ENCODE measurements around the gene ALCAM.

Gene ALCAM

DNA sequence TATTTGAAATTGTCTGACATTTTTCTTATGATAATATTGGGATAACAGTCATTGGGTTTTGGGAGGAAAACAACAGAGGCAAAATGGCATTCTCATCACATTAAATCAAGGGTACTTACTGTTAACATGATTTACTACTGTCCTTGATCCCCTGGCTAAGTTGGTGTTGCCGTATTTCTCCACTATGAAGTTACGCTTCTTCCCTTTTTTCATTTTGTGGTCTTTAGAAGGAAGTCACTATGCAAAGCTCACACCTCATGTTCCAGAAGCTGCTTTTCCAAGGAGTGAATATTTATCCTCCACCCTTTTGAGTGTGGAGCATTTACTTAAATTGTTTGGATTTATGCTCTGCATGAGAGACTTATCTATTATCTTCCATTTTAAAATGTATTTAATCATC, 63.7 kb downstream of the ALCAM start:
- DNase-seq (ENCODE audit: low spot score): no peak

DNA sequence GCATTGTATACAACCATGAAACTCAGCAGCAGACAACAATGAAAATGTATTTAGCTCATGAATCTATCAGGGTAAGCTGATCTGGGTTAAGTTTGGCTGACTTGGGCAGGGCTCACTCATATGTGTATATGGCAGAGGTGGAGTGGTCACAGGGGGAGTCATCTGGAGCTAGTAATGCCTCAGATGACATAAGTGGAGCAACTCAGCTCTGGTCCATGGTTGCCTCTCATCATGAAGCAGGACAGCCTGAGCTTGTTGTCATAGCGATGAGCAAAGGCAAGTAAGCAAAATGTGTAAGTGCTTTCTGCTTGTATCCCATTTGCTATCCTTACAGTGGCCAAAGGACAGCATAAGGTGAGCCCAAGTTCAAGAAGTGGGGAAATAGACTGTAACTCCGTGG, 64.5 kb downstream of the ALCAM start:
- no peak for DNase-seq (ENCODE audit: low spot score)

DNA sequence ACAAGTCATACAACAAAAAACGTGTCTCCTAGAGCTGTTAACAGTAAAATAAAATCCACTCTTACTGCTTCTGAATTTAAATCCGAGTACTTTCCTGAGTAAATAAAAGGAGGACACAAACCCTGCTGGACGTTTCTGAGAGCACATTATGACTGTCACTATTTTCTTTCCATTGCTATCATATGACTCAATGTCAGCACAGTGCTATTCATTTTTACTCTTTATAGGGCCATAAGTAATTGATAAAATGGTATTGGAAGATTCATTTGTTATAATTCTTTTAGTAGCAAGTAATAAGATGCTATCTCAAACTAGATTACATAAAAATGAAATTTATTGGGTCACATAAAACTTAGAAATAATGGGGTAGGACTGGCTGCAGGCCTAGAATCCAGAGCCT, 68.6 kb downstream of the ALCAM start:
- DNase-seq (ENCODE audit: low spot score): no peak

DNA sequence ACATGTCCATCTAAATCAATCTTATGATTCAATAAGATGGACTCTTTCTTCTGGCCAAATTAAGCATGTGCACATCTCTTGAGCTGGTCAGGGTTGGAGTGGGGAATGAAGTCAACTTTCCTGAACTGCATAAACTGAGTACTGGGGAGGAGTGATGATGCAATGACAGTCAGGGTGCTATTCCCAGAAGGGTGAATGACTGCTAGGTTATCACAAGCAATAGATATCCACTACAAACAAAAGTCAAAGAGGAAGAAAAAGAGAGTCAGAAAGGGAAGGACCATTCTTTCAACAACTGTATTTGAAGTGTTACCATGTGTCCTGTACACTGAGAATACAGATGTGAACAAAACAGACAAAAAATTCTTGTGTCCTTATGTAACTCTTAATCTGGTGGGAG, 70.0 kb downstream of the ALCAM start:
- DNase-seq (ENCODE audit: low spot score): peak; percentile 19

DNA sequence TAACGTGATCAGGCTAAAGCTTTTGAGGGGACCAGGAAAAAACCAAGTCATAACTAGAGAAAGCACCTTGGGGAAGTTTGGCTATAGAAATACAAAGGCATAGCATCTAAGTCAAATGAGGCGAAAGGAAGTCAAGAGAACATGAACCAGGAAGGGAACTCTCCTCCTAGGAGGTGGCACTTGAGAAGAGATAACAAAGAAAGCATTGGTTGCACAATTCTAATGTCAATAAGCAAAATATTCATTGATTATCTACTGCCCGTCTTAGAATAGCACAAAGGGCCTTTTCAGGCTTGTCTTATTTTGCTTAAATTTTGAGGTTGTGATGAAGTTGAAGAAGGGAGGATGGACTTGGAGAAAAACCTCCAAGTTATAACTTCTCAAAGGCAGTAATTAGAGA, 73.4 kb downstream of the ALCAM start:
- DNase-seq (ENCODE audit: low spot score): no peak

DNA sequence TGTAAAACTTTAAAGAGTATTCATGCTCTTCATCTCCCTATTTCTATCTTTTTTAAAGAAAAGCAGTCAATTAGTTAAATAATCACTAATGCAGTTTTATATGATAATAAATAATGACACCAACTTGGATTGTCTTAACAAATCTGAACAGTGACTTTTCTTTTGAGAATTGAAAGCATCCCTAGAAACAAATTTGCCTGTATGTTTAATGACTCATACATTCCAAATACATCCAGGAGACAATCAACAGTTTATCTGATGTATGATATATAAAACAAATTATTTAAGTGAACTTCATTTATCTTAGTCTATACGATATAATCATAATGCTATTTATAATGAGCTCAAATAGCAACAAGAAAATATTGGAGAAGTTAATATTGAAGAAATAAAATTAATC, 78.0 kb downstream of the ALCAM start:
- DNase-seq (ENCODE audit: low spot score): no peak

DNA sequence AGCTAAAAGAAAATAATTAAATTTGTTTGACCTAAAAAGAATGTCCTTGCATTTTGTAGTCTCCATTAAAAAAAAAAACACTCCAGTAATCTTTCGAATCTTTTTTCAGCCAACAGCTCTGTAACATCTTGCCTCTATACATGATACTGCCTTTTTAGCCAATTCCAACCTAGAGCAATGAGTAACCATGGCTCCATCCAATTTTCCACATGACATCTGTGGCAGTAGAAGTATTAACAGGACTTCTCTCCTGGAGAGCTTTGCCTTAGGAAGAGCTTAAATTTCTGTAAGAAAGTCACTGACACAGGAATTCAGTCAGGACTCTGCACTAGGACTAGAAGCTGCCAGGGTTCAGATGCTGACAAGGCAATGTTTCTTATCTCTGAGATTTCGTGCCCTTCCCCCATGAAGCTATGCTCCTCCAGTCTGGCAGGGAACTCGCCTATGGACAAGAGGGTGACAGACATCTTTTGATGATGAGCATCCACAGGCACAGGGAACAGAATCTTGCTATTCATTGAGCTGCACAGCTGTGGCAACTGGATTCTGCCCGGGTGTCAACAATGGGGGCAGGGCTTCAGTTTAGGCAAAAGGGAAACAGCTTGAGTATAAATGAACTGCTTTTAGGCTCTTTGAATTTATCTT, 81.8 kb downstream of the ALCAM start:
- no peak for DNase-seq (ENCODE audit: low spot score)

DNA sequence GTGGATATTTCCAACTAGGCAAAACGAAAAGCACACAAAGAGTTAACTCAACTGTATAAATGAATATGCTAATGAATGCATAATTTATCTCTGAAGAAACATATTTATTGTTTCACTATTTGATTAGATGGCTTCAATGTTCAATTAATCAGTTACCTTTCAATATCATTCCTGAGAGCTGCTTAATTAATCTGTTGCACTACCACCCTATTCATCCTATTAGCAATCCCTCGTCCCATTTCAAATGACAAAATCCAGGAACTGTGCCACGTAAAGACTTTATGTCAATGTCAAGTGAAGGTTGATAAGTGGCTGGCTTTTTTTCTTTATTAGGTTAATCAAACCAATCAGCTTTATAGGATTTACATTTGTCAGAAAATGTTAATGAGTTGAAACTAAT, 82.7 kb downstream of the ALCAM start:
- DNase-seq (ENCODE audit: low spot score): no peak

DNA sequence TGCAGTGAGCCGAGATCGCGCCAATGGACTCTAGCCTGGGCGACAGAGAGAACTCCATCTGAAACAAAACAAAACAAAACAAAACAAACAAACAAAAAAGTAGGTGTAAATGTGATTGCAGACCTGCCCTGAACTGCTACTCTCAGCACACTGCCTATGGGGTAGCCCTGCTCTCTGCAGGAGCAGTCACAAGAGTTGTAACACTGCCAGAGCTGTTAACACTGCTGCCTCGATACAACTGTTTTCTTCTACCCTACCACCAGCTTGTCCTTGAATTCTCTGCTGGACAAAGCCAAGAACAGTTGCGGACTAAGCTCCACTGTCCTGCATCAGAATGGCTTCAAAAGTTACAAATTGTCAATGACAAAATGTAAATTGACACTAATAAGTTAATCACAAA, 89.3 kb downstream of the ALCAM start:
- no peak for DNase-seq (ENCODE audit: low spot score)

DNA sequence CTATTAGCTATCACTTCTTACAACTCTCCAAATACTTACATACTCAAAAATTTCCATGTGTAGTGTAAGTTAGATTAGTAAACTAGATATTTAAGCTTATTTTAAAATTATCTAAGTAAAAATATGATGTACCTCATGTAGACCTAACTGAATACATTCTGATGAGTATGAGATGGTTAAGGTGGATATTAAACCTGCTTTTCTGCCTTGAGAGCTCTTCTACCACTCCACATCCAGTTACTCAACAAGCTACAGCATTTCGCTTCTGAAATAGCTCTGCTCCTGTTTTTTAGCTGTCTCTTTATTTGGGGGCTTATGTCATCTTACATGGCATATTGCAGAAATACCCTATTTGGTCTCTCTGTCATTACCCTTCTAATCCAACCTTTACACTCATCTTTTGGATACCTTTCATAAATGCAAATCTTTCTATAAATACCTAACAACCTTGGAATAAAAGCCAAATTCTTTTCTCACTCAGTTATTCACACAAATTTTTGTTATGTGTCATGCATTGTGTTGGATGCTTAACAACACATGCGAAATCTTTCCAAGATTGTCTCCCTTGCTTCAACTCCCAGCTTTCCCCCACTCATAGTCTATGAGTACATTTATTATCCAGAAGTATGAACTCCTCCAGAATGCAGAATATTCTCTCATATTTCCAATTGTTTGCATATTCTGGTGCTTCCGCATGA, 92.0 kb downstream of the ALCAM start:
- no peak for DNase-seq (ENCODE audit: low spot score)

DNA sequence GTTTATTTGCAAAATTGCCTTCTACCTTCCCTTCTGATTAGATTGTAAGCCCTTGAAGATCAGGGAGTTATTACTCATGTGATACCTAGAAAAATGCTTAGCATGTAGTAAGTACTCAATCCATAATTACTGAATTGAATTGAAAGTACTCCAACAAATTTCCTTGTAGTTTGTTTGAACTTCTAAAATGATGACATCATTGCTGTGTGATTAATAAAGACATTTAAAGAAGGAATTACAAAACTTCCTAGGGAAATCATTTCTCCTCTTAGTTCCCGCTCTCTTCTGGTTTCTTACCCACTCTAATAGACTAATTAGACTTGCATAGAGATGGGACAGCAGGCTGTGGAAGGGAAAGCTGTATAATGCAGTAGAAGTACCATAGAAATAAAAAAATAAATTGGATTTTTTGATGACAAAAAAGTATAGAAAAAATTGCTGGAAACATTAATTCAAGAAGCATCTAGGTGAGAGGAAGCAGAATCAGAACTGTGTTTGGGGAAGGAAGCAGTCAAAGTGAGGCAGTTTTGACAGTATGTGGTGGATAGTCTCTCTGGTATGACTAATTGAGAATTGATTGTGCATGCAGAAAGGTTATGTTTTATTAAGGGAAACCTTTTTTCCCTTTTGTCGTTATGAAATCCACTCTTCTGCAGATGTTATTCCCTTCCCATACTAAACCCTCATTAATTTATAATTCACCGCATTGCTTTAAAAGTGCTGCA, 93.0 kb downstream of the ALCAM start:
- no peak for DNase-seq (ENCODE audit: low spot score)

DNA sequence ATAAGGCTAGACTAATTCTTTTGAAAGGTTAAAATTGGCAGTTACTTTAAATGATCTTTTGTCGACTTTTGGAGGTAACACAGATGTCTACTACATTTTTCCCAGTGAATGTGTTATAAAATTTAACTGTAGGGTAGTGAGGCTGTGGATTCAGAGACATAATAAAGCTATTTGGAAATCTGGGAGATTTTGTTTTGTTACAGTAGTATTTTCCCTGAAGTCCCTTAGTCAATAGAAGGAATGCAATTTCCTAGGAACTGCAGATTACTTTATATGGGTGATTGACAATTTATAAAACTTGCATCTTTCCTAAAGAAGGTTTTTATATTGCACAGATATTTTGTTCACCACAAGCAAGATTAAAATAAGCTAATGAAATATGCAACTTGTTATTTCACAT, 96.9 kb downstream of the ALCAM start:
- DNase-seq (ENCODE audit: low spot score): no peak

DNA sequence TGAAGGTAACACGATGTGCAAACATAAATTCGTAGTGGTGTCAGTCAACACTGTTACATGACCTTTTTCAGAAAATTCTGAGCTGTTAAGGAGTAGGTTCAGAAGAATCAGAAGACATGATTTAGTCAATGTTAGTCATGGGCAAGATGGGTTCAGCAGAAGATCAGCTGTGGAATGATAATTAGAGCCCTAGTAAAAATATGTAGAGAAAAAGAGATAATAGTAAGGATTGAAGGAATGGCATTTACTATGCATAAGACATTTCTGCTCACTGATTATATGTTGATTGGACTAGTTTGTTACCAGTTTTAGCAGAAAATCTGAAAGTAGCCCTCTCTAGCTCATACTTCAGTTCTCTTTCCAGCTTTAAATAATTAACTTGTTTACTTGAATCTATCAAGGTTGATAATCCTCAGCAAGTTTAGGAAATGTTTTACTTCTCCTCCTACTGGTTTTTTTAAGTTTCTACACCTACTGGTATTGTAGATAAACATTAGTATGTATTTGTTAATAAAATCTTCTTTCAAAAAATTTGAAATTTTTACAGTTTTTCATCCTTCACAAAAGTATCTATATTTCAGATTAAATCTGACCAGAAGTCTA, 98.6 kb downstream of the ALCAM start:
- no peak for DNase-seq (ENCODE audit: low spot score)

DNA sequence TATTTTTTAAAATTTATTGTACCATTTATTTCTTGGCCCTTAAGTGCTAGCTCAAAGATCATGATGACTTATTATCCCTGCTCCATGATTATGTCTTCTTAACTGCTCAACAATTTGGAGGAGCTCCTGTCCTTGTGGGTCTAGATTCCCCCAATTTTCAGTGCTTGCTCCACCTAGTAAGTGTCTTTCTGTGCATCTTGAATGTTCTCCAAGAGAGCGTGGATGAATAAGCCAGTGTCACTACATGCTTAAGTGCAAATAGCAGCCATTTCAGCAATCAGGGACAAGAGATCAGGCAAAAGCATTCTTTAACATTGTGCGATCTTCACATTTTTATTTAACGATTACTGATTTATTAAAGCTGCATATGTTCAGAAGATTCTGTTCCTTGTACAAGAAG, 99.4 kb downstream of the ALCAM start:
- DNase-seq (ENCODE audit: low spot score): no peak

DNA sequence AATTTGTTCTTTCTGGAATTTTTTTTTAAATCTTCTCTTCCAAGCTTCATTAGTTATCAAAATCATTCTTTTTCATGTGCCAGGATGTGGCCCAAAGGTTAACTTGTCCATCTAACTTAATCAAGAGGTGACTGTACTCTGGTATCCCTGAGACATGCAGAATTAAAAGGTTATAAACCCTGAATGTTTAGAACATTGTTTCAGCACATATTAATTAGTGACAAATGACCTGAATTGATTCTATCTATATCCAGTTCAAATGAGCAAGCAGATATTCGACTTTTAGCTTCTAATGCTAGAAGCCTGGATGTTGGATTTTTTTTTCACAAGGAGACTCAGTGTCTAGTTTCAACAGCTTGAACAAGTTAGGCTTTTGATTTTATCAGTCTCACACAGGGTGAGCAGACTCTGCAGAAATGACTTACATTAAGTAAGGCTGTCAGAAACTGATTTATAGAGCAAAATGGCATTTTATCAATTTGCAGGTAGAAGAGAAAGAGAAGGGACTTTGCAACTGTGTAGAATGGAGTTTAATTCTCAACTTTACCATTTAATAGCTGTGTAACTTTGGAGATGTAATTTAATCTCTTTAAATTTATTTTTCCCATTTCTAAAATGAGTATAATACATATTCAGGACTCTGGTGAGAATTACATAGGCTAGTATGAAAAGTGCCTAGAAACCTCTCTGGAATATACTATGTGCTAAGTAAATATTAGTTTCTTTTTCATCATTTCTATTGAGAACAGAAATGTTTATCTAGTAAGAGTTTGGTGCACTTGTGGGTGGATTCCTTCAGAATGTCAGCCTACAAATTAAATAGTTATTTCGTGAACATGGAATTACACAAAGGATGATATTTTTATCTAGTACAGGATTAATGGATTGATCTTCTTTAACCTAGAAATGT, 100.0 kb downstream of the ALCAM start:
- no peak for DNase-seq (ENCODE audit: low spot score)

DNA sequence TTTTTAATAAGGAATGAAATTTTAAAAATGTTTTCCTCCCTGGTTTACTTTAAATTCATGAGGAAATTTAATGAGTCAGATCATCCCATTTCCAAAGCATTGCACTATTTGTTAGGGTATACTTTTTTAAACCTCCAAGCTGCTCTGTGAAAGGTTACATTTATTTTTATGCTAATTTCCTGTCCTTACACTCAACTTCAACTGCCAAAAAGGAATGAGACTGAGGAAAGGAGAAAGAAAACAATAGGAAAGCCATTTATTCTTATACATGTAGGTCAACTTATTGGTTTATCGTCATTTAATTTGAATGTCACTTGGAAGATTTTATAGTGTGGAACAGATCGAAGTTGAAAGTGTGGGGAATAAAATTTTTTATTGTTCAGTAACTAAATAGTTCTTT, 104.1 kb downstream of the ALCAM start:
- DNase-seq (ENCODE audit: low spot score): no peak

DNA sequence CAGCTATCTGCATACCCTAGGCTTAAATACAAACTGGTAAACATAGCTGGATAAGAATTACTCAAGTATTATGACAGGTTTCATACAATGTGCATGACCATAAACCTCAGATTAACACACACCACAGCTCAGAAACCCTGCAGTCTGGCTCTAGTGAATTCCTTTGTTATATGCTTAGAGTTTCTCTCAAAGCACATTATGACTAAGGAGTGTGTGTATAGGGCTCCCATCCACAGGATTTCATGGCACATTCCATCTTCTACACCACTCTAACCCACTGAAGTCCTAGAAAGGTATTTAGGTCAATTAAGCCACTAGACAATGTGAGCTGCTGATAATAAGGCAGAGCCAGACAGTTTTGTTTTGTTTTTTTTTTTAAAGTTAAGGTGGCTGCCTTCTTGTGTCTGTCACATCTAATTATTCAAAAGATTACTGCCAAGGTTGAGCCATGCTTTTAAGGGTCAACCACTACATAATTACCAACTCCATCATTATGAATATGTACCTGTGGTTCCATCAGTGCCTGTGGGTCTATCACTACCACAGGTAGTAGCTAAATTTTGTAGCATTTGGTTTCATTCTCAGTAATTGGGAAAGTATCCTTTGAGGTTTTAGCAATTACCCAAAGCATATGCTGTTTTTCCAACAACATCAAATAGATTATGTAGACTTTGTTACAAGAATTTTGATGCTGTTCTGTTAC, 107.0 kb downstream of the ALCAM start:
- no peak for DNase-seq (ENCODE audit: low spot score)

DNA sequence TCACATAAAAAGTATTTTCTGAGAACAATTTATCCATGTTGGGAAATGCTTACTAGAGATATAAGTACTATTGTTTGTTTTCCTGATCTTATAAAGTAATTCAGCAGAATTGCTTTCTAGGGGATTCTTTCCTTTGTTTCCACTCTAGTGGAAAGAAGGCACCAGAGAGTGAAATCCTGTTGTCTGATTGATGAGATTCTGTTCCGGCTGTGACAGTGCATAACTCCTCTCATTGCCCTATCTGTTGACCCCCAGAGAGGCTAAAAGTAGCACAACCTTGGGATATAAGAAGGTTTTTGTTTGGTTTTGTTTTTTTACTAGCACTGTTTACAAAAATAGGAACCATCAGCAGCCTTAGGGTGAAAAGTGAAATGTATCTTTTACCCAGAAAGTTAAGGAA, 114.1 kb downstream of the ALCAM start:
- DNase-seq (ENCODE audit: low spot score): no peak

DNA sequence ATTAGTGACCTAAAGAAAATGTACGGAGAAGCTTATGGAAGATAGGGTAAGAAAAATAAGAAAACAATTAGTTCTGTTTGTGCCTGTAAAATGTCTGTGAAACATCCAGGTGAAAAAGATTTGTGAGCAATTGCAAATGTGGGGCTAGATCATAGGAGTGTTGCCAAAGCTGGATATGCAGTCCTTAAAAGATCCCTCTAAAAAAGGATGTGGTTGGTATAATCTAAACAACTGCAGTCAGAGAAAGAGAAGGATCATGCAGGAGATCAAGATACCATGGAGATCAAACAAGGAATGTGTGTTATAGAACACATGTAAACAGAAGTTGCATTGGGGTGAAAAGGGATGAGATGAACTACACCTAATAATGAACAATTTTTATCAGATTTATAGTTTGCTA, 116.8 kb downstream of the ALCAM start:
- no peak for DNase-seq (ENCODE audit: low spot score)

DNA sequence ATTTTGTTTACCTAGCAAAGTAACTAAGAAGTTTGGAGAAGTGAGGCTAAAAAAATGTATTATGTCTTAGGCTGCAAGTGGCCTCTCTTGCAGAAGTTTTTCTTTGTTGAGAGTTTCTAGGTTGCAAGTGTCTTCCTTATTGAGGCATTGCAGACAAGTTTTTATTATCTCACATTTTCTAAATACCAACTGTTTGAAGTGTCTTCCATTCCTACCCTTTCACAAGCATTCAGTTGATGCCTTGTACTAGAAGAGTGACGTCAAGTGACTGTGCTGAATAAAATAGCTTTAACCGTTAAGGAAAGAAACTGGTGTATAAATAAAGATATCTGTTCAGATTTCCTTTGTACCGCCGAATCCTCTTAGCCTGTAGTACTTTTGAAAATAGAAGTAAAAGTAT, 123.3 kb downstream of the ALCAM start:
- no peak for DNase-seq (ENCODE audit: low spot score)

DNA sequence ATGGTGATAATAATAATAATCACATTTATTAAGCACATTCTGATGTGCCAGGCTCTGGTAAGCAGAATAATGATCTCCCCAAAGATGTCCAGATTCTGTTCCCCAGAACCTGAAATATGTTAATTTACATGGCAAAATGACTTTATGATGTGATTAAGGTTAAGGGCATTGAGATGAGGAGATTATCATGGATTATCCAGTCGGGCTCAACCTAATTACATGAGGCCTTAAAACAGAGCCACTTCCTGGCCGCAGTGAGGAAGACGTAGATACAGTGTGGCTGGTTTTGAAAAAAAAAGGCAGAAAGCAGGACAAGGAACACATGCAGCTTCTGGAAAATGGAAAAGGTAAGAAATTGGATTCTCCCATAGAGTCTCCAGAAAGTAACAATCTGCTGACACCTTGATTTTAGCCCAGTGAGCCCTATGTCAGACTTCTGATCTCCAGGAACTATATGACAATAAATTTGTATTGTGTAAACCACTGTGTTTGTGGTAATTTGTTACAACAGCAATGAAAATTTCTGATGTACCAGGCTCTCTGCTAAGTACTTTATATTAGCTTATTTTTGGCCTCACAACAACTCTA, 126.7 kb downstream of the ALCAM start:
- DNase-seq (ENCODE audit: low spot score): no peak

Data from HuH-7 (cell line).